SU-DHL-6 (cell line): ENCODE data around the gene C7orf25.

Experiments used
- H2AFZ ChIP-seq: fragments of 200-600 bp; sonication (generic); 2 replicates; pipeline ENCODE4 v1.6.1; 2014; ENCODE audit warnings: low read depth, mild to moderate bottlenecking, moderate library complexity, mixed read lengths, antibody characterized with exemption, low read length; ENCODE audit not compliant: severe bottlenecking
- H3F3A ChIP-seq: fragments of 200-600 bp; shearing (Covaris generic); 2 replicates; pipeline ENCODE4 v1.6.0; 2016; ENCODE audit warnings: antibody characterized with exemption, mild to moderate bottlenecking; ENCODE audit not compliant: insufficient read depth
- H3K27ac ChIP-seq: fragments of 200-600 bp; sonication (generic); 2 replicates; pipeline ENCODE4 v1.5.1; 2016; ENCODE audit warnings: low read depth, mild to moderate bottlenecking, low read length, moderate library complexity, mixed read lengths
- H3K27me3 ChIP-seq: fragments of 200-600 bp; sonication (generic), shearing (Covaris generic); 2 replicates; pipeline ENCODE4 v1.6.0; 2014; ENCODE audit warnings: mild to moderate bottlenecking, low read length
- H3K36me3 ChIP-seq: fragments of 200-600 bp; sonication (generic); 2 replicates; pipeline ENCODE4 v1.6.1; 2014; ENCODE audit warnings: mild to moderate bottlenecking, low read length, mixed read lengths
- H3K4me2 ChIP-seq: fragments of 300-600, 200-600 bp; shearing (Covaris generic), sonication (generic); 2 replicates; pipeline ENCODE4 v1.6.0; 2014; ENCODE audit warnings: low read length, low read depth, mild to moderate bottlenecking; ENCODE audit not compliant: poor library complexity, severe bottlenecking
- H3K4me3 ChIP-seq: fragments of 200-600 bp; sonication (generic); 2 replicates; pipeline ENCODE4 v1.5.1; 2014; ENCODE audit warnings: antibody characterized with exemption, low read length, mild to moderate bottlenecking, mixed read lengths; ENCODE audit not compliant: insufficient read depth, poor library complexity, severe bottlenecking
- H3K79me2 ChIP-seq: fragments of 200-600 bp; sonication (generic); 2 replicates; pipeline ENCODE4 v1.6.1; 2014; ENCODE audit warnings: mild to moderate bottlenecking, low read length, moderate library complexity; ENCODE audit not compliant: insufficient read depth
- H3K9ac ChIP-seq: fragments of 200-600 bp; sonication (generic); 2 replicates; pipeline ENCODE4 v1.7.0; 2014; ENCODE audit warnings: mild to moderate bottlenecking, low read length
- H3K9me2 ChIP-seq: fragments of 200-600 bp; sonication (generic); replicated peaks from 2 replicates; pipeline ENCODE4 v1.6.1; 2014; ENCODE audit warnings: low read length; ENCODE audit not compliant: insufficient read depth
- H3K9me3 ChIP-seq: fragments of 200-600 bp; sonication (generic); 2 replicates; pipeline ENCODE4 v1.6.1; 2014; ENCODE audit warnings: low read length, mixed read lengths; ENCODE audit not compliant: insufficient read depth
- H4K20me1 ChIP-seq: fragments of 200-600 bp; sonication (generic); 2 replicates; pipeline ENCODE4 v1.6.1; 2014; ENCODE audit warnings: low read depth, mild to moderate bottlenecking, antibody characterized with exemption, low read length, moderate library complexity, mixed read lengths
- EZH2phosphoT487 ChIP-seq: fragments of 200-600 bp; sonication (generic), shearing (Covaris generic); conservative IDR thresholded peaks from 2 replicates; pipeline ENCODE4 v1.6.1; 2018; ENCODE audit warnings: mild to moderate bottlenecking, antibody characterized with exemption, low read length, moderate library complexity, mixed read lengths
- TF ChIP-seq, protein P1 (sequence below): fragments of 200-600 bp; sonication (generic); IDR thresholded peaks from one replicate; pipeline ENCODE4 v1.5.1; 2017; ENCODE audit warnings: antibody characterized with exemption, mild to moderate bottlenecking, low read length, moderate library complexity; ENCODE audit not compliant: insufficient read depth, poor library complexity, severe bottlenecking

C7orf25 gene

DNA sequence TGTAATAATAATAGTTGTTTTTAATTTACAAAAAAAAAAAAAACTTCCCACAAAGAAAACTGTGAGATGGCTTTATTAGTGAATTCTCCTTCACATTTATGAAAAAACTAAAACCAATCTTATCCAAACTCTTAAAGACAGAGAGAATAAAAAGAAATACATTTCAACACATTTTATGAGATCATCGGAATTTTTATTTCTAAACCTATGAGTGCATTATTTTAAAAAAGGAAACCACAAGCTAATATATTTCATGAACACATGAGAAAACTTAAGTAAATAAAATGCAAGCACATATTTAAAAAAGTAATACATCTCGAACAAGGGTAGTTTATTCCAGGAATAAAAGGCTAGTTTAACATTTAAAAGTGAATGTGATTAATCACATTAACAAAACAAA, 31.5 kb downstream of the C7orf25 start:
- H2AFZ ChIP-seq, result no peak overlapping the region
- TF ChIP-seq EZH2phosphoT487, result no peak
- TF ChIP-seq, protein P1, sequence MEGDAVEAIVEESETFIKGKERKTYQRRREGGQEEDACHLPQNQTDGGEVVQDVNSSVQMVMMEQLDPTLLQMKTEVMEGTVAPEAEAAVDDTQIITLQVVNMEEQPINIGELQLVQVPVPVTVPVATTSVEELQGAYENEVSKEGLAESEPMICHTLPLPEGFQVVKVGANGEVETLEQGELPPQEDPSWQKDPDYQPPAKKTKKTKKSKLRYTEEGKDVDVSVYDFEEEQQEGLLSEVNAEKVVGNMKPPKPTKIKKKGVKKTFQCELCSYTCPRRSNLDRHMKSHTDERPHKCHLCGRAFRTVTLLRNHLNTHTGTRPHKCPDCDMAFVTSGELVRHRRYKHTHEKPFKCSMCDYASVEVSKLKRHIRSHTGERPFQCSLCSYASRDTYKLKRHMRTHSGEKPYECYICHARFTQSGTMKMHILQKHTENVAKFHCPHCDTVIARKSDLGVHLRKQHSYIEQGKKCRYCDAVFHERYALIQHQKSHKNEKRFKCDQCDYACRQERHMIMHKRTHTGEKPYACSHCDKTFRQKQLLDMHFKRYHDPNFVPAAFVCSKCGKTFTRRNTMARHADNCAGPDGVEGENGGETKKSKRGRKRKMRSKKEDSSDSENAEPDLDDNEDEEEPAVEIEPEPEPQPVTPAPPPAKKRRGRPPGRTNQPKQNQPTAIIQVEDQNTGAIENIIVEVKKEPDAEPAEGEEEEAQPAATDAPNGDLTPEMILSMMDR, result no peak
- H3K79me2 ChIP-seq, result no peaks in the 10 kb centered on the region
- H3K9me2 ChIP-seq, result no peaks in the 10 kb centered on the region
- H3K9ac ChIP-seq, result no peak overlapping the region
- H3K27ac ChIP-seq, result no peak overlapping the region
- H3K4me2 ChIP-seq, result no peak overlapping the region
- no peak overlapping the region for H3K4me3 ChIP-seq
- H4K20me1 ChIP-seq, result no peaks in the 10 kb centered on the region
- no peaks in the 10 kb centered on the region for H3K36me3 ChIP-seq
- H3F3A ChIP-seq, result no peaks in the 10 kb centered on the region
- no peaks in the 10 kb centered on the region for H3K27me3 ChIP-seq
- no peaks in the 10 kb centered on the region for H3K9me3 ChIP-seq

DNA sequence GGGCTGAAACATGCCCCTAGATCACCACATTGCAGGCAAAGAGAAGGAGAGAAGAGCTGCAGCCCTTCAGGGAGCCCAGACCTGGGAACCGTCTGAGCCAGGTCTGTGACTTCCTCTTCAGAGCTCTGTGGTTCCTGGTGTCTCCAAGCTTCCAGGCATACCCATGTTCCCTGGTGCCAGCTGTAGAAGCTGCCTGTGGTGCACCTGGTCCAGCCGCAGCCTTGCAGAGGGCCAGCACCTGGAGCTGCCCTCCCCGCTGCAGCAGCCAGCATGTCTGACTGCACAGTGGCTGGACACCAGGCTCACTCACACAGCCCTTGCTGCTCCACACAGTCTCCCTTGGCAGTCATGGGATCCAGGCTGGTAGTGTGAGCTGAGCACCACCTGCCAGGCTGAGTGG, 33.6 kb downstream of the C7orf25 start:
- no peak overlapping the region for H3K4me3 ChIP-seq
- H3K79me2 ChIP-seq, result no peaks in the 10 kb centered on the region
- no peaks in the 10 kb centered on the region for H3K9me3 ChIP-seq
- H3K9ac ChIP-seq, result no peak overlapping the region
- H3F3A ChIP-seq, result no peaks in the 10 kb centered on the region
- no peaks in the 10 kb centered on the region for H3K27me3 ChIP-seq
- no peak overlapping the region for H3K4me2 ChIP-seq
- H2AFZ ChIP-seq, result no peak overlapping the region
- no peaks in the 10 kb centered on the region for H4K20me1 ChIP-seq
- no peak overlapping the region for H3K27ac ChIP-seq
- no peak for TF ChIP-seq EZH2phosphoT487
- TF ChIP-seq, protein P1, result no peak
- no peaks in the 10 kb centered on the region for H3K36me3 ChIP-seq
- no peaks in the 10 kb centered on the region for H3K9me2 ChIP-seq

DNA sequence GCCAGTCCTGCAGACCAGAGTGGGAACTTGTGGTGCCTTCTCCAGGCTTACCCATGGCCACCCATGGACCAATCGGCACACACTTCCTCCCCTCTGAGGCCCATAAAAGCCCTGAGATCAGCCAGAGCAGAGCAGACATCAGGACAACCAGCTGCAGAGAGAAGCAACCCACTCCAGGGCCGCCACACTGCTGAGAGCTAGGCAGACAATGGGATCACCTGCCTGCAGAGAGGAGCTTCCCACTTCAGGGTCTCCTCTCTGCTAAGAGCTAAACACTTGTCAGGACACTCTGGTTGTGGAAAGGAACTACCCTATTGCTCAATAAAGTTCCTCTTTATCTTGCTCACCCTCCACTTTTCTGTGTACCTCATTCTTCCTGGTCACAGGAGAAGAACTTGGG, 34.0 kb downstream of the C7orf25 start:
- Histone ChIP-seq H4K20me1 (no peaks in the 10 kb centered on the region), H3F3A (no peaks in the 10 kb centered on the region), H3K4me2 (no peak overlapping the region), H3K36me3 (no peaks in the 10 kb centered on the region), H3K9me2 (no peaks in the 10 kb centered on the region), H3K79me2 (no peaks in the 10 kb centered on the region), H3K4me3 (no peak overlapping the region), H3K9ac (no peak overlapping the region), H3K27ac (no peak overlapping the region), H3K9me3 (no peaks in the 10 kb centered on the region), H2AFZ (no peak overlapping the region), H3K27me3 (no peaks in the 10 kb centered on the region)
- TF ChIP-seq, protein P1, result no peak
- TF ChIP-seq EZH2phosphoT487, result no peak
